GM12878 (cell line): Measurements from ENCODE around the gene FOXA1. TPM values are rescaled to one million over a fixed set of nuclear protein-coding genes. Genes with fewer than 3 reads are reported as not detected.

ENCODE experiments used
- ATAC-seq: fragments of 200-7000 bp; cut with Tn5 transposase; 3 replicates; pipeline ENCODE4 v1.9.1; 2020; ENCODE audit warnings: mild to moderate bottlenecking, moderate library complexity
- BruUV-seq: library from RNA; stranded (reverse); fragments of 400-500 nt; replicated peaks from 2 replicates; lab custom pipeline; 2021; lab: Mats Ljungman, UMichigan
- CTCF ChIA-PET: fragments of 300-600 bp; sonication (Branson Sonifier 250); formaldehyde crosslinking; extraction: SDS; loops from one replicate; lab custom pipeline; 2021; ENCODE audit warnings: inconsistent platforms; lab: Yijun Ruan, JAX
- POLR2A ChIA-PET: fragments of 350-600 bp; formaldehyde crosslinking; extraction: SDS; loops from one replicate; lab custom pipeline; 2021; ENCODE audit warnings: inconsistent platforms; lab: Charles Lee
- RAD21 ChIA-PET: fragments of 300-600 bp; sonication (Branson Sonifier 250); formaldehyde crosslinking; loops from one replicate; lab custom pipeline; 2023; ENCODE audit warnings: antibody characterized with exemption; ENCODE audit not compliant: unreplicated experiment; lab: Charles Lee
- SMC1A ChIA-PET: fragments of 300-600 bp; sonication (Branson Sonifier 250); formaldehyde crosslinking; loops from one replicate; lab custom pipeline; 2023; ENCODE audit not compliant: unreplicated experiment, uncharacterized antibody; lab: Charles Lee
- DNase-seq: peaks from one replicate; pipeline ENCODE4 v3.0.0-alpha.2; 2011; ENCODE audit warnings: low read depth, low spot score
- FAIRE-seq: peaks from 3 replicates; lab custom pipeline; 2011; peaks lifted over from hg19 to GRCh38; lab: Jason Lieb, UNC
- H2AFZ ChIP-seq: 2 replicates; pipeline ENCODE4 v1.6.0; 2011; ENCODE audit warnings: low read depth, low read length, control low read depth; ENCODE audit not compliant: control insufficient read depth
- H3K27ac ChIP-seq: 2 replicates; pipeline ENCODE4 v1.5.1; 2011; ENCODE audit warnings: control low read depth; ENCODE audit not compliant: control insufficient read depth, insufficient read depth
- H3K27me3 ChIP-seq, 2 experiments: replicated peaks in 1 of 2; 2 replicates each; pipeline versions ENCODE4 v1.6.0 to v1.6.1; 2011; ENCODE audit warnings: low read length in 1 of 2; ENCODE audit not compliant: control insufficient read depth in 2 of 2, insufficient read depth in 2 of 2
- H3K36me3 ChIP-seq, 2 experiments: 2 replicates each; pipeline ENCODE4 v1.5.1; 2011; ENCODE audit warnings: low read length in 1 of 2; ENCODE audit not compliant: control insufficient read depth in 2 of 2, insufficient read depth in 2 of 2
- H3K4me1 ChIP-seq: 2 replicates; pipeline ENCODE4 v1.6.1; 2011; ENCODE audit warnings: mild to moderate bottlenecking, low read length, moderate library complexity, mixed read lengths; ENCODE audit not compliant: control insufficient read depth, insufficient read depth
- H3K4me2 ChIP-seq: 2 replicates; pipeline ENCODE4 v1.6.0; 2011; ENCODE audit warnings: control low read depth; ENCODE audit not compliant: control insufficient read depth, insufficient read depth
- H3K4me3 ChIP-seq: fragments of 200-600 bp; sonication (generic); 2 replicates; pipeline ENCODE4 v1.5.1; 2016
- H3K79me2 ChIP-seq: 2 replicates; pipeline ENCODE4 v1.6.0; 2011; ENCODE audit warnings: low read length; ENCODE audit not compliant: control insufficient read depth, insufficient read depth
- H3K9ac ChIP-seq: 2 replicates; pipeline ENCODE4 v1.8.0; 2011; ENCODE audit warnings: low read length, control low read depth, mixed read lengths; ENCODE audit not compliant: control insufficient read depth, insufficient read depth
- H3K9me3 ChIP-seq: replicated peaks from 3 replicates; pipeline ENCODE4 v1.5.1; 2011; ENCODE audit warnings: mild to moderate bottlenecking, low read length; ENCODE audit not compliant: control insufficient read depth, insufficient read depth
- H4K20me1 ChIP-seq: 2 replicates; pipeline ENCODE4 v1.6.0; 2011; ENCODE audit not compliant: control insufficient read depth, insufficient read depth
- BHLHE40 ChIP-seq, 2 experiments: fragments of 450-650 bp in 1 of 2; IDR thresholded peaks; 2 replicates each; pipeline ENCODE4 v1.6.1; 2011 to 2017; ENCODE audit warnings: low read depth in 2 of 2, borderline replicate concordance in 1 of 2, improper control_type of control experiment in 1 of 2, low read length in 1 of 2, mild to moderate bottlenecking in 1 of 2
- BRCA1 ChIP-seq: IDR thresholded peaks from 2 replicates; pipeline ENCODE4 v1.6.1; 2011; ENCODE audit warnings: low read depth, low read length, improper control_type of control experiment
- CBX5 ChIP-seq: sonication (generic); IDR thresholded peaks from 2 replicates; pipeline ENCODE4 v1.6.1; 2016; ENCODE audit warnings: low read depth, moderate library complexity, mild to moderate bottlenecking, inconsistent platforms
- EED ChIP-seq: sonication (generic); IDR thresholded peaks from 2 replicates; pipeline ENCODE4 v1.6.1; 2016; ENCODE audit warnings: antibody characterized with exemption, low read depth
- EZH2 ChIP-seq: IDR thresholded peaks from 2 replicates; pipeline ENCODE4 v1.6.1; 2012; ENCODE audit warnings: low read depth, mild to moderate bottlenecking, control low read depth, inconsistent platforms, low read length, borderline replicate concordance; ENCODE audit not compliant: control insufficient read depth
- GABPA ChIP-seq: IDR thresholded peaks from 2 replicates; pipeline ENCODE4 v1.6.1; 2014; ENCODE audit warnings: antibody characterized with exemption, low read depth, mild to moderate bottlenecking, inconsistent platforms
- GATAD2B ChIP-seq: fragments of 450-650 bp; conservative IDR thresholded peaks from 2 replicates; pipeline ENCODE4 v1.6.1; 2017; ENCODE audit warnings: low read depth, mild to moderate bottlenecking, moderate library complexity
- MTA2 ChIP-seq: fragments of 450-650 bp; IDR thresholded peaks from 2 replicates; pipeline ENCODE4 v1.6.1; 2016; ENCODE audit warnings: low read depth, mild to moderate bottlenecking, moderate library complexity
- MYC ChIP-seq: IDR thresholded peaks from 2 replicates; pipeline ENCODE4 v1.6.1; 2011; ENCODE audit warnings: mild to moderate bottlenecking, low read length, moderate library complexity, inconsistent platforms; ENCODE audit not compliant: insufficient read depth, insufficient replicate concordance, insufficient read length, severe bottlenecking
- NFYB ChIP-seq: IDR thresholded peaks from 2 replicates; pipeline ENCODE4 v1.6.1; 2011; ENCODE audit warnings: low read depth, mild to moderate bottlenecking, low read length, improper control_type of control experiment, moderate library complexity; ENCODE audit not compliant: insufficient read depth
- RAD21 ChIP-seq: IDR thresholded peaks from 2 replicates; pipeline ENCODE4 v1.6.1; 2011; ENCODE audit warnings: mild to moderate bottlenecking, low read depth, low read length, moderate library complexity; ENCODE audit not compliant: insufficient read depth
- RCOR1 ChIP-seq: conservative IDR thresholded peaks from 2 replicates; pipeline ENCODE4 v1.6.1; 2012; ENCODE audit warnings: low read depth, low read length, improper control_type of control experiment
- SREBF2 ChIP-seq: IDR thresholded peaks from 2 replicates; pipeline ENCODE4 v1.6.1; 2012; ENCODE audit warnings: mild to moderate bottlenecking, low read length
- TCF7 ChIP-seq: IDR thresholded peaks from 2 replicates; pipeline ENCODE4 v1.6.1; 2014; ENCODE audit warnings: antibody characterized with exemption, borderline replicate concordance
- ZNF207 ChIP-seq: fragments of 450-650 bp; IDR thresholded peaks from 2 replicates; pipeline ENCODE4 v1.6.1; 2014; ENCODE audit warnings: antibody characterized with exemption, mild to moderate bottlenecking, borderline replicate concordance
- WGBS: methylation state at CpG from one replicate; pipeline ENCODE4 v1.1.6; 2016; ENCODE audit warnings: low lambda C conversion rate; ENCODE audit not compliant: insufficient replicate concordance, insufficient coverage; ENCODE audit errors: missing lambda C conversion rate; 5-methylcytosine and 5-hydroxymethylcytosine counted together
- in situ Hi-C: fragments of 300-500 bp; cut with MboI; formaldehyde crosslinking; loops from 9 replicates; pipeline ENCODE4 v1.14.3; 2018; ENCODE audit warnings: mixed read lengths
- intact Hi-C: fragments of 100-400 bp; cut with micrococcal nuclease; formaldehyde crosslinking; loops from one replicate; pipeline ENCODE4 v1.14.2; 2022; ENCODE audit not compliant: unreplicated experiment
- polyA plus RNA-seq, 11 experiments: library from polyadenylated mRNA; depleted of rRNA in 4 of 11; unstranded in 6 of 11; stranded (reverse) in 5 of 11; fragments of >200 nt; fragmentation: Nextera tagmentation in 4 of 11; fragmentation: Illumina TruSeq in 1 of 11; extraction: Ambion mirVana in 4 of 11; extraction: Trizol in 1 of 11; gene quantifications; 1 replicate in 1 of 11; 2 replicates in 10 of 11; pipeline versions ENCODE4 v1.2.1 to v1.2.3, GENCODE V29; 2011 to 2016; ENCODE audit warnings: inconsistent platforms in 2 of 11, missing spikeins in 2 of 11, low read depth in 1 of 11
- total RNA-seq, 4 experiments: library from RNA; depleted of rRNA in 3 of 4; stranded (reverse); fragments of >200 nt in 3 of 4; fragmentation: Illumina TruSeq in 1 of 4; extraction: Trizol in 1 of 4; gene quantifications; 2 replicates each; pipeline versions ENCODE4 v1.2.1 to v1.2.3, GENCODE V29; 2013 to 2021

Gene FOXA1
- total and polyA plus RNA-seq, 10 of the 15 experiments (the other 5 are each of a cell fraction or from before 2014, with no cell fraction given) = 0.03 to 0.18 (median 0.06) TPM; not detected in 7

DNA sequence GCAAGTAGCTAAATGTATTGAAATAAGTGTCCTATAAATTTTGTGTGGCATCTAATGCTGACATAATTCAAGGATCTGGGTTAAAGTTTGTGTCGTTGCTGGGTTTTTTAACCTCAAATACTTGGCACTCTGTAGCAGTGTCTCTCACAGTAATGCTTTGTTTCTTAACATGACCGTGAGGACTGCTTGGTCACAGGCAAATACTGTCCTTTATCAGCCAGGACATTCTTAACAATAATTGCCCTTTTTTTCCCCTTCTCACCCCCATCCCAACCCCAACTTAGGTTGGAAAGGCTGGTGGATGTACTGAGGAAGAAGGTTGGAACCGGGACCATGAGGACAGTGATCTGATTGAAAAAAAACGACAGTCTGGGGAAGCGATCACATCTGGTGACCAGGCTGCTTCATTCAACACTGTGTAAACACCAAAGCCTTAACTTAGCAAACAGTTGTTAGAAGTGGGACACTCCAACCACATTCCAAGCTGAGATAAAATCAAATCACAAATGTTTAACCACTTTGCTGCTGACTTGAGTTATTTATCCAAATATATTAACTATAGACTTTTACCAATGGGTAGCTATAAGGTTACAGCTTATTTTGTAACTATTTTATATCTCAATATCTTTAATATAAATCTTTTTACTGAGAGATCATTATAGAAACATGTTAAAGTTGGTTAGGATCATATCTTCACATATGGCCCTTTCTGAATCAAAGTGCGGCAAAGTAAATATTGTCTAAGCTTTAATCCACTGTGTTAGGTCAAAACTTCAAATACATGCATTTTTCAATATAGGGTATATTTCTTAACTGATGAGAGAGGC is 48.2 kb downstream of the FOXA1 start:
- intact Hi-C loops = no loop called here
- RAD21 ChIA-PET = no interaction called here

DNA sequence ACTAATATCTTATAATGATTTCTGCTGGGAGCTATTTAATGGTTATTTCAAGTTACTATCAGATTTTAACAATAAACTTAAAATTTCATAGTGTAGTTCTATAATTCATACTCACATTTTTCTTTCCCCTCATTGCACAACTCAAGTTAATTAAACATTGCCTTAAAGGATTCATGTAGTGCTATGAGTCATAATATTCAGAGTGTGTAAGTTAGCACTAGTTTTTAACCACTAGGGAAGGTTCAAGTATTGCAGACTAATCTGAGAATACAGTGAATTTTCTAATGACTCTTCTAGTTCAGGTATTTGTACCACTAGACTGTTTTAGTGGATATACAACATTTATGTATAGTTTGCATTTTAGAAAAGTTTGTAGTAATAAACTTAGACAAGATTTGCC is 49.9 kb downstream of the FOXA1 start:
- H4K20me1 ChIP-seq = no peaks in the 10 kb centered on the region
- H3K4me3 ChIP-seq = no peak overlapping the region
- ChIA-PET POLR2A (no interaction called here), RAD21 (no interaction called here), SMC1A (no interaction called here), CTCF (no interaction called here)
- H3K4me1 ChIP-seq = no peaks in the 10 kb centered on the region
- intact Hi-C loops (no loop called here), in situ Hi-C loops (no loop called here)
- no peaks in the 10 kb centered on the region for H3K9me3 ChIP-seq
- H3K27ac ChIP-seq = no peak overlapping the region
- no peaks in the 10 kb centered on the region for H3K36me3 ChIP-seq
- ATAC-seq (no peak), DNase-seq (no peak), FAIRE-seq (no peak)
- H3K79me2 ChIP-seq = no peaks in the 10 kb centered on the region
- no TSS peak for BruUV-seq
- TF ChIP-seq EED (no peak), MYC (no peak), TCF7 (no peak), RAD21 (no peak)
- no peak overlapping the region for H2AFZ ChIP-seq
- H3K4me2 ChIP-seq = no peak overlapping the region
- no peak overlapping the region for H3K9ac ChIP-seq
- no peaks in the 10 kb centered on the region for H3K27me3 ChIP-seq

More for the DNA sequence above, 48.2 kb downstream of the FOXA1 start:
- Histone ChIP-seq H4K20me1 (no peaks in the 10 kb centered on the region), H3K27ac (no peak overlapping the region), H3K36me3 (no peaks in the 10 kb centered on the region), H3K4me2 (no peak overlapping the region), H2AFZ (no peak overlapping the region), H3K9me3 (no peaks in the 10 kb centered on the region), H3K79me2 (no peaks in the 10 kb centered on the region), H3K4me1 (no peaks in the 10 kb centered on the region), H3K9ac (no peak overlapping the region), H3K27me3 (no peaks in the 10 kb centered on the region), H3K4me3 (no peak overlapping the region)
- ATAC-seq (no peak), FAIRE-seq (no peak), DNase-seq (no peak)
- BruUV-seq = no TSS peak
- WGBS = 25% methylated on average over 6 of the region's 6 CpGs
- in situ Hi-C loops = no loop called here
- ChIA-PET POLR2A (no interaction called here), CTCF (no interaction called here), SMC1A (no interaction called here)
- TF ChIP-seq SREBF2 (no peak), NFYB (no peak), BRCA1 (no peak), RCOR1 (no peak), ZNF207 (no peak), MTA2 (no peak), CBX5 (no peak), GABPA (no peak), EZH2 (no peak), GATAD2B (no peak), BHLHE40 (IDR thresholded peaks at IDR 0.05; ENCODE audit: borderline replicate concordance in 1 of 2, low read depth in 2 of 2, low read length in 1 of 2) (no peak)
- TF ChIP-seq, all 136 proteins: peak for 0
